ENCODE results near the gene NAPSA.

GRCh38 chr19:50330365-50331078, 34.9 kb downstream of the NAPSA start:
- TF ChIP-seq CTCF (conservative IDR thresholded peaks at IDR 0.05 in 1 of 2, IDR thresholded peaks at IDR 0.05 in 1 of 2; ENCODE audit: low read depth in 1 of 2, low read length in 2 of 2) = no peak
- TF ChIP-seq EZH2 (IDR thresholded peaks at IDR 0.05; ENCODE audit: low read length, missing control alignments) = no peak

All from fibroblast of lung (primary cell).